GM19240 (cell line): ENCODE measurements around the gene UBL5.

Source experiments
- DNase-seq: peaks from one replicate; pipeline ENCODE4 v3.0.0; 2011; ENCODE audit warnings: low spot score; ENCODE audit not compliant: insufficient read length

Gene UBL5

DNA sequence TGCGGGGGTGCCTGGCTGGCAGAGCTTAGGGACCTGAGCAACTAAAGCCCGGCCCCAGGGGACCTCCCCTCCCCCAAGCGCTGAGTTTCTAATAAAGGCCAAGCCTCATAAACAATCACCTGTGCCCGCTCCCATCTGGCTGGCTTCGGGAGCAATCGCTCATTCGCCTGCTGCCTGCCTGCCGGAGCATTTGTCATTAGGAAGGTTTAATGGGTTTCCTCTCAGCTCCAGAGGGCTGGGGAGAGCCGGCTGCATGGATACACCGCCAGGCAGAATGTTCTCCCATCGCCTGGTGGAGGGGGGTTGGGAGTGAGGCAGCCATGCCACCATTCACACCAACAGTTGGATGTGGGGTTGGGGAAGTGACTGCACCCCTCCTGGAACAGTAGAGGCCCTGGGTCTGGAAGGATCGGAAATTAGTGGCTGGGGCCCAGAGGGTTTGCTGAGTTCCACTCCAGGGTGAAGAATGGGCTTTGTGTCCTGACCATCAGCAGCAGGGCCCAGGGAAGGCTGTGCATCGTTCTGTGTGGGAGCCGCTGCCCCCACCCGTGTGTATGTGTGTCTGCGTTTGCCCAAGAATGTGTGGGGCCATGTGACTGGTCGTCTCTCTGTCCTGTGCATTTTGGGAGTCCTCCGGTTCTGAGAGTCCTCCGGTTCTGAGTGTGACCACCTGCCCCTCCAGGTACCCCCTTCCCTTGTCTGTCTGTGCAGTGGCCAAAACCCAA, 22.7 kb downstream of the UBL5 start:
- DNase-seq: no peak

- DNase-seq: no peak
Measured at GRCh38 chr19:9854282-9854846, 26.6 kb downstream of the UBL5 start.

DNA sequence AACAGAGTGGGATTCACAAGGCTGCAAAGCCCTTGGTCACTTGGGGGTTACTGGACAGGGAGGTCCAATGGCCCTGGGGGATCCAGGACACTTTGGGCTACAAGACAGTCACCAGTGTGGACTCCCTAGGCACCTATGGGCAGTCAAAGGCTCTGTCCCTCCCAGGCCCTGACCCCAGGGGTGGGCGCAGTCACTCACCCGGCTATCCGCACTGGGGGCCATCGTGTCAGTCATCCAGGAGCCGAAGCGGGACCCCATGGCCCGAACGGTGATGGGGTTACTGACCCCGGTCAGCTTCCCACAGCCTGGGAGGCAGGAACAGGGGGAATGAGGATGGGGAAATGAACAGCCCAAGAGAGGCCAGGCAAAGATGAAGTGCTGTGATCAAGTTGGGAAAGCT, 28.9 kb downstream of the UBL5 start:
- DNase-seq: no peak

DNA sequence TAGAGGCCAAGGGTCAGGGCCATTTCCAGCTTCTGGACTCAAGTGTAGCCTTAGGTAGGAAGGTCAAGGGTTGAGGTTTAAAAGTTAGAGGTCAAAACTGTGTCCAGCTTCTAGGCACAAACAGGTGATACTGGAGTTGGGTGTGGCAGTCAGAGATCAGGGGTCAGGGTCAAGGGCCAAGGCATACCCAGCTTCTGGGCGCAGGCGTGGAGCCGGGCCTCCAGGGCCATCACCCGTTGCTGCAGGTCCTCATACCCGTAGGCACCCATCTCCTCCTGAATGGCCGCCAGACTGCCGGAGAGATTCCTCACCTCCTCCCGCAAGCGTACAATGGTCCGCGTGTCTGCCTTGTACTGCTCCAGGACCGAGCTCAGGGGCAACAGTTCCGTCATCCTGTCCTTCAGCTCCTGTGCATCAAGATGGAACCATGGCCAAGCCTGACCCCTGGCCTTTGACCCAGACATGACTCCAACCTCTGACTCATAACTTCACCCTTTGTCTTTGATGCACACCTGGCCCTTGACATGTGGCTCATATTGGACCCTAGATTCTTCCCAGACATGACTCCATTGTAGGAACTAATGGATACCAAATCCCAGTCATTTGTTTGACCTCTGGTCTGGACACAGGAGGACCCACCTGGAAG, 29.5 kb downstream of the UBL5 start:
- DNase-seq: no peak

GRCh38 chr19:9857920-9858746, 30.4 kb downstream of the UBL5 start:
- peak; percentile 41 for DNase-seq

- no peak for DNase-seq
Measured at GRCh38 chr19:9858766-9859165, 31.0 kb downstream of the UBL5 start.

GRCh38 chr19:9860407-9860806, 32.7 kb downstream of the UBL5 start:
- no peak for DNase-seq

DNA sequence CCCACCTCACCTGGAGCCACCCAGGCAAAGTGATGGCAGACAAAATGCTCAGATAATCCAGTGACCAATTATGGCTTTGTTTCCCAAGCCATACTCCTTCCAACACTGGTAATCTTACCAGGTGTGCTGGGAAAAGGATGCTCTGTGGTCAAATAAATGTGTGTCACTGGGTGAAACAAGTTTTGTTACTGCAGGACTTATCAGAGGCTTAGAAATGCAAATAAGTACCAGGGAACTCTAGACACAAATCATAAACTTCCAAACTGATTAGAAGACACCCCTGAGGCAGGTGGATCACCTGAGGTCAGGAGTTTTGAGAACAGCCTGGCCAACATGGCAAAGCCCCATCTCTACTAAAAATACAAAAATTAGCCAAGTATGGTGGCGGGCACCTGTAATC, 33.8 kb downstream of the UBL5 start:
- DNase-seq: no peak

- no peak for DNase-seq
Measured at GRCh38 chr19:9862938-9863337, 35.2 kb downstream of the UBL5 start.

- no peak for DNase-seq
Measured at GRCh38 chr19:9863759-9864158, 36.0 kb downstream of the UBL5 start.

GRCh38 chr19:9865732-9866501, 38.2 kb downstream of the UBL5 start:
- DNase-seq: no peak

GRCh38 chr19:9868983-9869617, 41.4 kb downstream of the UBL5 start:
- no peak for DNase-seq

- DNase-seq: no peak
Measured at GRCh38 chr19:9871626-9872338, 44.1 kb downstream of the UBL5 start.

GRCh38 chr19:9872618-9873242, 45.0 kb downstream of the UBL5 start:
- DNase-seq: no peak

DNA sequence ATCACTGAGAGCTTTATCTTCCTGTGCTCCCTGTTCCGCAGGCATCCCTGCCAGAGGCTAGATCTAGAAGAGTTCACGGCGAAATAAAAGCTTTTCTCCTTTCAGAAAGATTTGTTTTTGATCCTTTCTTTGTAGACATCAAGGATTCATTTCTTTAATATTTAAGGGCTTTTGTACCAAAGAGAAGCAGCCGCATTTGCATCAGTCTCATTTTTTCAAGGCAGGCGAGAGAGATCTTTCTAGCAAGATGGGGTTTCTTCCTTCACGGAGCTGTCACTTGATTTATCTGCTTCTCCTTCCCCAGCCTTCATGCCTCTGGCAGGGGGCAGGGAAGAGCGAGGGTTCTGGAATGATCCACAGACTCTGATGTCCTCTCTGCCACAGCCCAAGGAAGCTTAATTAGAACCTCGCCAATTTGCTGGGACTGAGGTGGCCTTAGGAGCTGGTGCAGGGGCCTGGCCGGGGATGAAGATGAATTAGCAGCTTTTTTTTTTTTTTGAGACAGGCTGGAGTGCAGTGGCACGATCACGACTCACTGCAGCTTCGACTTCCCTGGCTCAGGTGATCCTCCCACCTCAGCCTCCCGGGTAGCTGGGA, 47.4 kb downstream of the UBL5 start:
- DNase-seq: no peak

GRCh38 chr19:9875796-9876195, 48.1 kb downstream of the UBL5 start:
- DNase-seq: no peak

GRCh38 chr19:9877780-9878510, 50.2 kb downstream of the UBL5 start:
- DNase-seq: no peak

DNA sequence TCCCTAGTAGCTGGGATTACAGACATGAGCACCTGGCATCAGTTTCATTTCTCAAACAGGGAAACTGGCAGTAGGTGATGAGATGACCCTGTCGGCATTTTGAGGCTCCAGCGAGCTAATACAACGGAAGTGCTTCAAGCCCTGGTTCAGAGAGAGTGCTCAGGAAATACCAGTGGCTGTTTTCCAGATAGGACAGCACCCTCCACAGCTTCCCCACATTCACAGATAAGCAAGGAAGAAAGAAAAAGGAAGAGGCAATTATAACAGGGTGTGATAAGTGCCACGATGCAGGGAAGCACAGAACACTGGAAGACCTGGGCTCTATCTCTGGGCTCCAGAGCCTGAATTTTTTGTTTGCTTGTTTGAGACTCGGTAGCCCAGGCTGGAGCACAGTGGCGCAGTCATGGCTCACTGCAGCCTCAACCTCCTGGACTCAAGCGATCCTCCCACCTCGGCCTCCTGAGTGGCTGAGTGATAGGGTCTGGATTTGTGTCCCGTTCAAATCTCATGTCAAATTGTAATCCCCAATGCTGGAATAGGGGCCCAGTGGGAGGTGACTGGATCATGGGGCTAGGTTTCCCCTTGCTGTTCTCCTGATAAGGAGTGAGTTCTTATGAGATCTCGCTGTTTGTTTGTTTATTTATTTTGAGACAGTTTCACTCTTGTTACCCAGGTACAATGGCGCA, 50.9 kb downstream of the UBL5 start:
- no peak for DNase-seq
